ENCODE results near the gene SMYD1.

The SMYD1 gene

GRCh38 chr2:88090446-88091283 lies 23.0 kb downstream of the SMYD1 start:
- peak; percentile 36 for DNase-seq

- peak; percentile 98 for DNase-seq
These were observed 24.3 kb downstream of the SMYD1 start for GRCh38 chr2:88091943-88092342.

GRCh38 chr2:88092773-88093172 lies 25.1 kb downstream of the SMYD1 start:
- peak; percentile 47 for DNase-seq

- no peak for DNase-seq
These were observed 27.4 kb downstream of the SMYD1 start for GRCh38 chr2:88095022-88095421.

- DNase-seq = no peak
These were observed 29.1 kb downstream of the SMYD1 start for GRCh38 chr2:88096708-88097107.

- no peak for DNase-seq
These were observed 29.6 kb downstream of the SMYD1 start for GRCh38 chr2:88097192-88097591.

- no peak for DNase-seq
These were observed 30.4 kb downstream of the SMYD1 start for GRCh38 chr2:88097891-88098557.

GRCh38 chr2:88098558-88098900 lies 30.9 kb downstream of the SMYD1 start:
- no peak for DNase-seq

- peak; percentile 37 for DNase-seq
These were observed 32.3 kb downstream of the SMYD1 start for GRCh38 chr2:88099798-88100488.

- no peak for DNase-seq
These were observed 32.8 kb downstream of the SMYD1 start for GRCh38 chr2:88100489-88100858.

GRCh38 chr2:88108796-88109195 lies 41.2 kb downstream of the SMYD1 start:
- no peak for DNase-seq

- no peak for DNase-seq
These were observed 43.2 kb downstream of the SMYD1 start for GRCh38 chr2:88110830-88111229.

- DNase-seq = no peak
These were observed 45.4 kb downstream of the SMYD1 start for GRCh38 chr2:88113069-88113468.

GRCh38 chr2:88114889-88115288 lies 47.3 kb downstream of the SMYD1 start:
- no peak for DNase-seq

GRCh38 chr2:88115825-88116518 lies 48.3 kb downstream of the SMYD1 start:
- DNase-seq = no peak

GRCh38 chr2:88116669-88117432 lies 49.2 kb downstream of the SMYD1 start:
- no peak for DNase-seq

GRCh38 chr2:88117973-88118372 lies 50.3 kb downstream of the SMYD1 start:
- no peak for DNase-seq

- no peak for DNase-seq
These were observed 54.1 kb downstream of the SMYD1 start for GRCh38 chr2:88121678-88122077.

- no peak for DNase-seq
These were observed 54.7 kb downstream of the SMYD1 start for GRCh38 chr2:88122141-88122884.

GRCh38 chr2:88123164-88123974 lies 55.7 kb downstream of the SMYD1 start:
- DNase-seq = no peak

All from MV-4-11 (cell line).